ENCODE measurements around the gene TET3.

Gene TET3

GRCh38 chr2:73972846-73973245 is 11.9 kb upstream of the TET3 start:
- no peak for DNase-seq (ENCODE audit: low read depth)
- H3K4me3 ChIP-seq (ENCODE audit: low read length), result no peak overlapping the region
- TF ChIP-seq CTCF (conservative IDR thresholded peaks at IDR 0.05; ENCODE audit: low read length), result no peak

GRCh38 chr2:73975731-73976130 is 9.0 kb upstream of the TET3 start:
- no peak for TF ChIP-seq CTCF (conservative IDR thresholded peaks at IDR 0.05; ENCODE audit: low read length)
- no peak for DNase-seq (ENCODE audit: low read depth)
- H3K4me3 ChIP-seq (ENCODE audit: low read length), result no peak overlapping the region

DNA sequence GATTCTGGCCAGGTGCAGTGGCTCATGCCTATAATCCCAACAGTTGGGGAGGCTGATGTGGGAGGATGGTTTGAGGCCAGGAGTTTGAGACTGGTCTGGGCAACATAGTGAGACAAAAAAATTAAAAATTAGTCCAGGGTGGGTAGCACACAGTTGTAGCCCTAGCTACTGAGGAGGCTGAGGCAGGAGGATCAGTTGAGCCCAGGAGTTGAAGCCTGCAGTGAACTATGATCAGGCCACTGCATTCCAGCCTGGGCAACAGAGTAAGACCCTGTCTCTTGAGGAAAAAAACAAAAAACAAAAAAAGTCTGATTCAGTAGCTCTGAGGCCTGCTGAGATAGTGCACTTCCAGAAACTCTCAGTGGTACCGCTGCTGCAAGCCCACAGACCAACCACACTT is 7.9 kb upstream of the TET3 start:
- no peak for TF ChIP-seq CTCF (conservative IDR thresholded peaks at IDR 0.05; ENCODE audit: low read length)
- no peak for DNase-seq (ENCODE audit: low read depth)
- no peak overlapping the region for H3K4me3 ChIP-seq (ENCODE audit: low read length)

GRCh38 chr2:73977466-73977865 is 7.2 kb upstream of the TET3 start:
- DNase-seq (ENCODE audit: low read depth), result no peak
- H3K4me3 ChIP-seq (ENCODE audit: low read length), result no peak overlapping the region
- TF ChIP-seq CTCF (conservative IDR thresholded peaks at IDR 0.05; ENCODE audit: low read length), result no peak

- H3K4me3 ChIP-seq (ENCODE audit: low read length), result no peak overlapping the region
- no peak for TF ChIP-seq CTCF (conservative IDR thresholded peaks at IDR 0.05; ENCODE audit: low read length)
- DNase-seq (ENCODE audit: low read depth), result no peak
Observed at GRCh38 chr2:73979021-73979420, 5.7 kb upstream of the TET3 start.

DNA sequence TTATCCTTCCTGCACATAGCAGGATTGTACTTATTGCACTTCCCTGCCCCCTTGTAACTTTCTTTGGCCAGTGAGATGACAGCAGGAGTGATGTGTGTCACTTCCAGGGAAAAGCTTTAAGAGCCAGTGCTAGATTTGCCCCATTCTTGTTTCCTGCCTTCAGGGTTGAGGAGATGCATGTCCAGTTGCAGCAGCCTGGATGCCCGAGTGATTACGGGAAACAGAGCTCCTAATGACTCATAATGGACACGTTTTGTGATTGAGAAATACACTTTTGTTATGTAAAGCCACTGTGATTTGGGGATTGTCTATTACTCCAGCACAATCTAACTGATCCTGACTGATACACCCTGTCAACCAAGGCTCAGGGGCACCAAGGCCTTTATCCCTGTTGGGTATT is 5.0 kb upstream of the TET3 start:
- no peak overlapping the region for H3K4me3 ChIP-seq (ENCODE audit: low read length)
- peak; percentile 88 for DNase-seq (ENCODE audit: low read depth)
- no peak for TF ChIP-seq CTCF (conservative IDR thresholded peaks at IDR 0.05; ENCODE audit: low read length)

- no peak overlapping the region for H3K4me3 ChIP-seq (ENCODE audit: low read length)
- TF ChIP-seq CTCF (conservative IDR thresholded peaks at IDR 0.05; ENCODE audit: low read length), result no peak
- DNase-seq (ENCODE audit: low read depth), result no peak
Observed at GRCh38 chr2:73980566-73980965, 4.1 kb upstream of the TET3 start.

All from AG10803 (cell line).